Vagina (tissue), 2 donors: ENCODE results near the gene BCL6. TPM values are rescaled to one million over a fixed set of nuclear protein-coding genes. Genes with fewer than 3 reads are reported as not detected.
"Not testable (repeated sequence)": the region's sequence is repeated elsewhere in the genome, so short reads cannot be mapped to it uniquely, and the experiment has no call there.

ENCODE experiments used
- DNase-seq, 2 donors: peaks; one replicate each; pipeline ENCODE4 v3.0.0-alpha.2; 2017; ENCODE audit errors: extremely low spot score in 2 of 2
- H3K27ac ChIP-seq: fragments of 200-600 bp; sonication (generic); one replicate; pipeline ENCODE4 v1.5.1; 2019
- H3K27me3 ChIP-seq: fragments of 200-600 bp; sonication (generic); one replicate; pipeline ENCODE4 v1.5.1; 2019
- H3K36me3 ChIP-seq, 2 donors: fragments of 200-600 bp; sonication (generic); one replicate each; pipeline ENCODE4 v1.5.1; 2017 to 2019
- H3K4me1 ChIP-seq: fragments of 200-600 bp; sonication (generic); one replicate; pipeline ENCODE4 v1.5.1; 2019
- H3K4me3 ChIP-seq, 2 donors: fragments of 200-600 bp; sonication (generic); 1 replicate in 1 of 2; 2 replicates in 1 of 2; pipeline ENCODE4 v1.5.1; 2016 to 2019
- H3K9me3 ChIP-seq: fragments of 200-600 bp; sonication (generic); one replicate; pipeline ENCODE4 v1.5.1; 2019
- POLR2A ChIP-seq, 2 donors: fragments of 450-650 bp; IDR thresholded peaks; one replicate each; pipeline ENCODE4 v1.6.1; 2017; ENCODE audit warnings: antibody characterized with exemption in 2 of 2, mild to moderate bottlenecking in 2 of 2, moderate library complexity in 2 of 2
- POLR2AphosphoS5 ChIP-seq, 2 donors: sonication (generic); formaldehyde crosslinking; IDR thresholded peaks; one replicate each; pipeline ENCODE4 v1.9.0; 2017; ENCODE audit warnings: antibody characterized with exemption in 2 of 2, mild to moderate bottlenecking in 2 of 2, low read depth in 1 of 2; ENCODE audit not compliant: insufficient read depth in 1 of 2
- intact Hi-C: fragments of 100-400 bp; cut with DNase I; formaldehyde crosslinking; loops from one replicate; pipeline ENCODE4 v1.15.1; 2023
- total RNA-seq: library from RNA; depleted of rRNA; stranded (reverse); fragments of >200 nt; gene quantifications from one replicate; pipeline ENCODE4 v1.2.3, GENCODE V29; 2016
- TF ChIP-seq, protein P1 (sequence below), 3 experiments: fragments of 450-650 bp in 2 of 3; fragments of 200-600 bp in 1 of 3; sonication (generic) in 1 of 3; IDR thresholded peaks; one replicate each; pipeline ENCODE4 v1.5.1; 2017 to 2019; ENCODE audit warnings: antibody characterized with exemption in 3 of 3, mild to moderate bottlenecking in 2 of 3, moderate library complexity in 2 of 3

The BCL6 gene
- total RNA-seq, 1 donor from 2014 or later, result 133 TPM

DNA sequence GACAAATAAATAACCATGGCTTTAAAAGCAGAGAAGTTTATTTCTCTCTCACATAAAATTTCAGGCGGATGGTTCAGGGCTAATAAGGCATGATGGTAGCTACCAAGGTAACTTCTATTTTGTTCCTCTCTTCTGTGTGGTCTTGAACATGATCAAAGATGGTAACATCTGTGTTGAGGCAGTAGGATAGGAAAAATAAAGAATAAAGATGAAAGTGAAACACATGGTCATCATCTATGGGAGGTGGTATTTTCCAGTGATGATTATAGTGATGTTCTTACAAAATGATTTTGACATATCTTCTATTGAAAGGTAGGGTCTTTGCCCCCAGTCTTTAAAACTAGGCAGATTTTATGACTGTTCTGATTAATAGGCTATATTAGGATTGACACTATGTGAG lies 60.8 kb downstream of the BCL6 start:
- Histone ChIP-seq H3K4me3 (no peak overlapping the region), H3K4me1 (no peaks in the 10 kb centered on the region), H3K9me3 (peaks cover 3% of the 10 kb centered on the region), H3K36me3 (no peaks in the 10 kb centered on the region), H3K27me3 (no peaks in the 10 kb centered on the region), H3K27ac (no peak overlapping the region)
- intact Hi-C loops, result no loop called here
- TF ChIP-seq POLR2A (IDR thresholded peaks at IDR 0.05) (no peak), POLR2AphosphoS5 (IDR thresholded peaks at IDR 0.05; ENCODE audit: insufficient read depth in 1 of 2, low read depth in 1 of 2) (no peak)
- TF ChIP-seq, protein P1, sequence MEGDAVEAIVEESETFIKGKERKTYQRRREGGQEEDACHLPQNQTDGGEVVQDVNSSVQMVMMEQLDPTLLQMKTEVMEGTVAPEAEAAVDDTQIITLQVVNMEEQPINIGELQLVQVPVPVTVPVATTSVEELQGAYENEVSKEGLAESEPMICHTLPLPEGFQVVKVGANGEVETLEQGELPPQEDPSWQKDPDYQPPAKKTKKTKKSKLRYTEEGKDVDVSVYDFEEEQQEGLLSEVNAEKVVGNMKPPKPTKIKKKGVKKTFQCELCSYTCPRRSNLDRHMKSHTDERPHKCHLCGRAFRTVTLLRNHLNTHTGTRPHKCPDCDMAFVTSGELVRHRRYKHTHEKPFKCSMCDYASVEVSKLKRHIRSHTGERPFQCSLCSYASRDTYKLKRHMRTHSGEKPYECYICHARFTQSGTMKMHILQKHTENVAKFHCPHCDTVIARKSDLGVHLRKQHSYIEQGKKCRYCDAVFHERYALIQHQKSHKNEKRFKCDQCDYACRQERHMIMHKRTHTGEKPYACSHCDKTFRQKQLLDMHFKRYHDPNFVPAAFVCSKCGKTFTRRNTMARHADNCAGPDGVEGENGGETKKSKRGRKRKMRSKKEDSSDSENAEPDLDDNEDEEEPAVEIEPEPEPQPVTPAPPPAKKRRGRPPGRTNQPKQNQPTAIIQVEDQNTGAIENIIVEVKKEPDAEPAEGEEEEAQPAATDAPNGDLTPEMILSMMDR (IDR thresholded peaks at IDR 0.05), result no peak
- DNase-seq, result no peak

DNA sequence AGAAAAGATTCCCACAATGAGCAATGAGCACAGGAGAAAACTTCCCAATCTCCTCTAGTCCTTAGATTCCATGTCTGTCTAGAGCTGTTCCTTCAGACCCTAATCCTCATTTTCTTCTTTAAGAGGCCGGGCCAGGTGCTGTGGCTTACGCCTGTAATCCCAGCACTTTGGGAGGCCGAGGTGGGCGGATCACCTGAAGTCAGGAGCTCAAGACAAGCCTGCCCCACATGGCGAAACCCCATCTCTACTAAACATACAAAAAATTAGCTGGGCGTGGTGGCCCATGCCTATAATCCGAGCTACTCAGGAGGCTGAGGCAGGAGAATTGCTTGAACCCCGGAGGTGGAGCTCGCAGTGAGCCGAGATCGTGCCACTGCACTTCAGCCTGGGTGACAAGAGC lies 63.5 kb downstream of the BCL6 start:
- DNase-seq, H3K36me3 ChIP-seq, H3K27ac ChIP-seq, H3K4me1 ChIP-seq, H3K27me3 ChIP-seq, H3K9me3 ChIP-seq, intact Hi-C loops, H3K4me3 ChIP-seq: not testable (repeated sequence)

- Histone ChIP-seq H3K27ac (no peak overlapping the region), H3K4me3 (no peak overlapping the region), H3K4me1 (no peaks in the 10 kb centered on the region), H3K27me3 (no peaks in the 10 kb centered on the region), H3K36me3 (no peaks in the 10 kb centered on the region), H3K9me3 (no peaks in the 10 kb centered on the region)
- TF ChIP-seq POLR2A (IDR thresholded peaks at IDR 0.05), result no peak
- TF ChIP-seq, protein P1 (IDR thresholded peaks at IDR 0.05), result peak; percentile 74 to 92 (median 83)
- intact Hi-C loops, result loop anchor here (5.0 kb wide), 2 partner anchors 363 to 463 kb away; no protein-coding TSS in a partner anchor
- no peak for DNase-seq
Measured at GRCh38 chr3:187679638-187680396, 65.5 kb downstream of the BCL6 start.

GRCh38 chr3:187678726-187679268 lies 66.5 kb downstream of the BCL6 start:
- no peak for TF ChIP-seq POLR2AphosphoS5 (IDR thresholded peaks at IDR 0.05; ENCODE audit: insufficient read depth in 1 of 2, low read depth in 1 of 2)
- TF ChIP-seq, protein P1 (IDR thresholded peaks at IDR 0.05), result peak; percentile 17 to 56 (median 24)
- no peak for TF ChIP-seq POLR2A (IDR thresholded peaks at IDR 0.05)
- Histone ChIP-seq H3K9me3 (no peaks in the 10 kb centered on the region), H3K27me3 (no peaks in the 10 kb centered on the region), H3K4me3 (no peak overlapping the region), H3K27ac (no peak overlapping the region), H3K36me3 (no peaks in the 10 kb centered on the region), H3K4me1 (no peaks in the 10 kb centered on the region)
- no peak for DNase-seq
- intact Hi-C loops, result loop anchor here (5.0 kb wide), 2 partner anchors 361 to 461 kb away; no protein-coding TSS in a partner anchor

DNA sequence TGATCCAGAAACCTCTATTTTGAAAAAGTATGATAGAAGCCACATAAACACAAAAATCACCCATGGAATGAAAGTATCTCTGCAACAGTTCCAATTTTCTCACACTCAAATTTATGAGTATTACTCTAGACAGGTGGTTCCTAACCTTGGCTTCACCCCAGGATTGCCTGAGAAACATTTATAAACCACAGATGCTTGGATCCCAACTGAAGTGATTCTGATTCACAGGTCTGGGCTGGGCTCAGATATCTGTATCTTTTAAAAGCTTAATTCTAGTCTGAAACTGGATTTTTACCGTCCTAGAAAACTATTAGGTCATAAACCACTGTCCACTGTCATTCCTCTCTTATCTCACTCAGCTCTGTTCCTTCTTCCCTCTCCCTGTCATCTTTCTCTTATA lies 67.7 kb downstream of the BCL6 start:
- Histone ChIP-seq H3K4me3 (no peak overlapping the region), H3K36me3 (no peaks in the 10 kb centered on the region), H3K27me3 (no peaks in the 10 kb centered on the region), H3K9me3 (no peaks in the 10 kb centered on the region), H3K4me1 (no peaks in the 10 kb centered on the region), H3K27ac (no peak overlapping the region)
- intact Hi-C loops, result loop anchor here (5.0 kb wide), 2 partner anchors 360 to 460 kb away; no protein-coding TSS in a partner anchor
- TF ChIP-seq POLR2AphosphoS5 (IDR thresholded peaks at IDR 0.05; ENCODE audit: insufficient read depth in 1 of 2, low read depth in 1 of 2) (no peak), POLR2A (IDR thresholded peaks at IDR 0.05) (no peak)
- TF ChIP-seq, protein P1 (IDR thresholded peaks at IDR 0.05), result no peak
- DNase-seq, result no peak
